Neural cell (in vitro differentiated cells): Measurements from ENCODE around the gene NHLRC4. TPM values are rescaled to one million over a fixed set of nuclear protein-coding genes. Genes with fewer than 3 reads are reported as not detected.

Experiments used
- H2AFZ ChIP-seq: fragments of 200-600, 300-800 bp; sonication (generic), shearing (Covaris generic); 2 replicates; pipeline ENCODE4 v1.6.0; 2014; ENCODE audit warnings: low read depth, mild to moderate bottlenecking, antibody characterized with exemption, low read length, moderate library complexity
- H3F3A ChIP-seq: fragments of 200-600 bp; shearing (Covaris generic); 2 replicates; pipeline ENCODE4 v1.6.1; 2016; ENCODE audit warnings: mild to moderate bottlenecking, moderate library complexity, mixed read lengths, antibody characterized with exemption, low read length; ENCODE audit not compliant: insufficient read depth, poor library complexity, severe bottlenecking
- H3K27ac ChIP-seq: fragments of 200-600, 300-800 bp; sonication (generic), shearing (Covaris generic); 2 replicates; pipeline ENCODE4 v1.5.1; 2014; ENCODE audit warnings: mild to moderate bottlenecking, low read length, moderate library complexity
- H3K27me3 ChIP-seq: fragments of 300-800, 200-600 bp; sonication (generic), shearing (Covaris generic); 2 replicates; pipeline ENCODE4 v1.6.0; 2014; ENCODE audit warnings: mild to moderate bottlenecking, low read depth, low read length, moderate library complexity; ENCODE audit not compliant: insufficient read depth
- H3K36me3 ChIP-seq: fragments of 300-800, 200-600 bp; sonication (generic), shearing (Covaris generic); 2 replicates; pipeline ENCODE4 v1.5.1; 2014; ENCODE audit warnings: mild to moderate bottlenecking, antibody characterized with exemption, low read length, moderate library complexity; ENCODE audit not compliant: insufficient read depth
- H3K4me2 ChIP-seq: fragments of 300-800, 200-600 bp; sonication (generic), shearing (Covaris generic); 2 replicates; pipeline ENCODE4 v1.6.0; 2014; ENCODE audit warnings: mild to moderate bottlenecking, low read length
- H3K4me3 ChIP-seq: fragments of 300-800, 200-600 bp; sonication (generic), shearing (Covaris generic); 2 replicates; pipeline ENCODE4 v1.5.1; 2014; ENCODE audit warnings: mild to moderate bottlenecking, low read length, moderate library complexity
- H3K79me2 ChIP-seq: fragments of 200-600 bp; shearing (Covaris generic); replicated peaks from 2 replicates; pipeline ENCODE4 v1.6.0; 2014; ENCODE audit warnings: mild to moderate bottlenecking, low read length, moderate library complexity; ENCODE audit not compliant: insufficient read depth
- H3K9ac ChIP-seq: fragments of 300-800, 200-600 bp; sonication (generic), shearing (Covaris generic); 2 replicates; pipeline ENCODE4 v1.6.1; 2016; ENCODE audit warnings: mild to moderate bottlenecking, low read length, mixed read lengths
- H3K9me2 ChIP-seq: fragments of 200-600 bp; shearing (Covaris generic); 2 replicates; pipeline ENCODE4 v1.6.1; 2016; ENCODE audit warnings: mild to moderate bottlenecking, low read length, mixed read lengths; ENCODE audit not compliant: insufficient read depth
- H3K9me3 ChIP-seq: fragments of 200-600, 300-800 bp; sonication (generic), shearing (Covaris generic); 2 replicates; pipeline ENCODE4 v1.6.1; 2016; ENCODE audit warnings: mild to moderate bottlenecking, mixed run types, low read length, moderate library complexity, mixed read lengths
- H4K20me1 ChIP-seq: fragments of 200-600 bp; shearing (Covaris generic); 2 replicates; pipeline ENCODE4 v1.6.1; 2016; ENCODE audit warnings: mild to moderate bottlenecking, mixed run types; ENCODE audit not compliant: insufficient read depth
- EP300 ChIP-seq: fragments of 450-650 bp; conservative IDR thresholded peaks from 2 replicates; pipeline ENCODE4 v1.6.1; 2014; ENCODE audit warnings: antibody characterized with exemption, mild to moderate bottlenecking, moderate library complexity; ENCODE audit not compliant: poor library complexity, severe bottlenecking
- EZH2 ChIP-seq: fragments of 200-600, 300-800 bp; shearing (Covaris generic), sonication (generic); IDR thresholded peaks from 2 replicates; pipeline ENCODE4 v1.6.1; 2014; ENCODE audit warnings: antibody characterized with exemption, low read length, borderline replicate concordance, mild to moderate bottlenecking; ENCODE audit not compliant: insufficient read depth, poor library complexity, severe bottlenecking
- MXI1 ChIP-seq: fragments of 450-650 bp; conservative IDR thresholded peaks from 2 replicates; pipeline ENCODE4 v1.6.1; 2014; ENCODE audit warnings: antibody characterized with exemption, mild to moderate bottlenecking; ENCODE audit not compliant: poor library complexity, severe bottlenecking
- POLR2AphosphoS5 ChIP-seq: IDR thresholded peaks from 2 replicates; pipeline ENCODE4 v1.6.1; 2012
- RAD21 ChIP-seq: fragments of 450-650 bp; conservative IDR thresholded peaks from 2 replicates; pipeline ENCODE4 v1.6.1; 2014; ENCODE audit warnings: antibody characterized with exemption, mild to moderate bottlenecking, moderate library complexity
- SMC3 ChIP-seq: fragments of 450-650 bp; conservative IDR thresholded peaks from 2 replicates; pipeline ENCODE4 v1.6.1; 2014; ENCODE audit warnings: antibody characterized with exemption, mild to moderate bottlenecking, moderate library complexity; ENCODE audit not compliant: poor library complexity
- TAF1 ChIP-seq: IDR thresholded peaks from 2 replicates; pipeline ENCODE4 v1.6.1; 2012; ENCODE audit warnings: low read depth
- polyA plus RNA-seq: library from polyadenylated mRNA; depleted of rRNA; stranded (reverse); fragments of >200 nt; gene quantifications from 2 replicates; pipeline ENCODE4 v1.2.3, GENCODE V29; 2014
- TF ChIP-seq, protein P1 (sequence below): fragments of 450-650 bp; IDR thresholded peaks from 2 replicates; pipeline ENCODE4 v1.5.1; 2014; ENCODE audit warnings: antibody characterized with exemption, mild to moderate bottlenecking, moderate library complexity; ENCODE audit not compliant: poor library complexity, severe bottlenecking
- TF ChIP-seq, protein P2 (sequence below): IDR thresholded peaks from 2 replicates; pipeline ENCODE4 v1.6.1; 2012; ENCODE audit warnings: borderline replicate concordance

Gene NHLRC4
- polyA plus RNA-seq, 1 donor from 2014 or later, result not detected

DNA sequence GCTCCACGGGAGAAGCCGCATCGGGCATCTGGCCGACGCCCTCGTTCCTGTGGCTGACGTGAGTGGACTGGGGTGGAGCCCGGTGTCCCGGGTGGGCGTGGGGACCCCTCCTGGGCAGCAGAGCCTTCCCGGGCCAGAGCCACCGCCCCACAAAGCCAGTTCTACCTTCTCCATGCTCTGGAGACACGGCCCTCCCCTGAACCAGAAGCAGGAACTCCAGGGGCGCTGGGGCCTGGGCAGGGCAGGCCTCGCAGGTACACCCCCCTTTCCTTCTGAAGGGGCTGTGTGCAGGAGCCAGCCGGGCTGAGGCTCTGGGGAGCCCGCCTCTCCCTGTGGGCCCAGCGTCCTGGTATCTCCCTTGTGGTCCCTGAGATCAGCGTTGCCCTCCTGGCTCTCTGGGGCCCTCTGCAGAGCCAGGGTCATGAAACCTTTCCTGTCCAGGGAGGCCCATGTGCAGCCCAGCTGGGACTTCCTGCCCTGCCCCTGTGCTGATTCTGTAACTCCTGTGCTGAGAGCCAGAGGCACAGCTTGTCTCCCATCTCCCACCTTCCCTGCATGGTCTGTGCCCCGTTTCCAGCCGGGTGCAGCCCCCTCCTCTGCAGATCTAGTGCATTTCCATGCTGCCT, 9.5 kb downstream of the NHLRC4 start:
- Histone ChIP-seq H3K27ac (no peak overlapping the region), H3K79me2 (no peaks in the 10 kb centered on the region), H3K9ac (no peak overlapping the region), H3K4me3 (no peak overlapping the region), H3K27me3 (no peaks in the 10 kb centered on the region), H3K4me2 (no peak overlapping the region), H3K36me3 (no peaks in the 10 kb centered on the region), H3K9me3 (no peaks in the 10 kb centered on the region), H3F3A (no peaks in the 10 kb centered on the region), H3K9me2 (no peaks in the 10 kb centered on the region), H2AFZ (no peak overlapping the region), H4K20me1 (no peaks in the 10 kb centered on the region)
- TF ChIP-seq, protein P1, sequence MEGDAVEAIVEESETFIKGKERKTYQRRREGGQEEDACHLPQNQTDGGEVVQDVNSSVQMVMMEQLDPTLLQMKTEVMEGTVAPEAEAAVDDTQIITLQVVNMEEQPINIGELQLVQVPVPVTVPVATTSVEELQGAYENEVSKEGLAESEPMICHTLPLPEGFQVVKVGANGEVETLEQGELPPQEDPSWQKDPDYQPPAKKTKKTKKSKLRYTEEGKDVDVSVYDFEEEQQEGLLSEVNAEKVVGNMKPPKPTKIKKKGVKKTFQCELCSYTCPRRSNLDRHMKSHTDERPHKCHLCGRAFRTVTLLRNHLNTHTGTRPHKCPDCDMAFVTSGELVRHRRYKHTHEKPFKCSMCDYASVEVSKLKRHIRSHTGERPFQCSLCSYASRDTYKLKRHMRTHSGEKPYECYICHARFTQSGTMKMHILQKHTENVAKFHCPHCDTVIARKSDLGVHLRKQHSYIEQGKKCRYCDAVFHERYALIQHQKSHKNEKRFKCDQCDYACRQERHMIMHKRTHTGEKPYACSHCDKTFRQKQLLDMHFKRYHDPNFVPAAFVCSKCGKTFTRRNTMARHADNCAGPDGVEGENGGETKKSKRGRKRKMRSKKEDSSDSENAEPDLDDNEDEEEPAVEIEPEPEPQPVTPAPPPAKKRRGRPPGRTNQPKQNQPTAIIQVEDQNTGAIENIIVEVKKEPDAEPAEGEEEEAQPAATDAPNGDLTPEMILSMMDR, result no peak
- TF ChIP-seq SMC3 (no peak), EZH2 (no peak), RAD21 (no peak), MXI1 (no peak), TAF1 (no peak), EP300 (no peak), POLR2AphosphoS5 (no peak)
- TF ChIP-seq, protein P2, sequence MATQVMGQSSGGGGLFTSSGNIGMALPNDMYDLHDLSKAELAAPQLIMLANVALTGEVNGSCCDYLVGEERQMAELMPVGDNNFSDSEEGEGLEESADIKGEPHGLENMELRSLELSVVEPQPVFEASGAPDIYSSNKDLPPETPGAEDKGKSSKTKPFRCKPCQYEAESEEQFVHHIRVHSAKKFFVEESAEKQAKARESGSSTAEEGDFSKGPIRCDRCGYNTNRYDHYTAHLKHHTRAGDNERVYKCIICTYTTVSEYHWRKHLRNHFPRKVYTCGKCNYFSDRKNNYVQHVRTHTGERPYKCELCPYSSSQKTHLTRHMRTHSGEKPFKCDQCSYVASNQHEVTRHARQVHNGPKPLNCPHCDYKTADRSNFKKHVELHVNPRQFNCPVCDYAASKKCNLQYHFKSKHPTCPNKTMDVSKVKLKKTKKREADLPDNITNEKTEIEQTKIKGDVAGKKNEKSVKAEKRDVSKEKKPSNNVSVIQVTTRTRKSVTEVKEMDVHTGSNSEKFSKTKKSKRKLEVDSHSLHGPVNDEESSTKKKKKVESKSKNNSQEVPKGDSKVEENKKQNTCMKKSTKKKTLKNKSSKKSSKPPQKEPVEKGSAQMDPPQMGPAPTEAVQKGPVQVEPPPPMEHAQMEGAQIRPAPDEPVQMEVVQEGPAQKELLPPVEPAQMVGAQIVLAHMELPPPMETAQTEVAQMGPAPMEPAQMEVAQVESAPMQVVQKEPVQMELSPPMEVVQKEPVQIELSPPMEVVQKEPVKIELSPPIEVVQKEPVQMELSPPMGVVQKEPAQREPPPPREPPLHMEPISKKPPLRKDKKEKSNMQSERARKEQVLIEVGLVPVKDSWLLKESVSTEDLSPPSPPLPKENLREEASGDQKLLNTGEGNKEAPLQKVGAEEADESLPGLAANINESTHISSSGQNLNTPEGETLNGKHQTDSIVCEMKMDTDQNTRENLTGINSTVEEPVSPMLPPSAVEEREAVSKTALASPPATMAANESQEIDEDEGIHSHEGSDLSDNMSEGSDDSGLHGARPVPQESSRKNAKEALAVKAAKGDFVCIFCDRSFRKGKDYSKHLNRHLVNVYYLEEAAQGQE, result no peak

DNA sequence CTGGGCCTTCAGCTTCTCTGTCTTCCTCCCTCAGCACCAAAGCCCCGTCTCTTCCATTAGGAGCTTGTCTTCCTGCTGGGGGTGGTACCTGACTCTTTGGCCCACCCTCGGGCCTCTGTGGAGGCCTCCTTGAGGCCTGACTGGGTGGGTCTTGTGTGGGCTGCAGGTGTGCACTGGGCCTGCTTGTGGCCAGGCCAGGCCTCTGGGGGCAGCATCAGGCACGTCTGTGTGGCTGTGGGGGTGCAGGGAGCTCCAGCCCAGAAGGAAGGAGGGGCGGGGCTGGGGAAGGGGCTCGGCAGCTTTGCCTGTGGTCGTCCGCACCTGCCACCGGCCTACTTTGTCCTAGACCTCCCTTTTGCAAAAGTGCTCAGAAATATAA, 10.0 kb downstream of the NHLRC4 start:
- Histone ChIP-seq H3K79me2 (no peaks in the 10 kb centered on the region), H3K27me3 (no peaks in the 10 kb centered on the region), H3K27ac (no peak overlapping the region), H3K9ac (no peak overlapping the region), H3F3A (no peaks in the 10 kb centered on the region), H3K4me2 (no peak overlapping the region), H3K9me2 (no peaks in the 10 kb centered on the region), H3K36me3 (no peaks in the 10 kb centered on the region), H4K20me1 (no peaks in the 10 kb centered on the region), H2AFZ (no peak overlapping the region), H3K9me3 (no peaks in the 10 kb centered on the region), H3K4me3 (no peak overlapping the region)
- TF ChIP-seq EZH2, result no peak
- TF ChIP-seq, protein P2, result no peak
- TF ChIP-seq TAF1, result no peak
- TF ChIP-seq, protein P1, result no peak
- no peak for TF ChIP-seq MXI1
- TF ChIP-seq SMC3, result no peak
- no peak for TF ChIP-seq EP300
- TF ChIP-seq POLR2AphosphoS5, result no peak
- no peak for TF ChIP-seq RAD21
